ENCODE data around the gene CCDC127.
"Not testable (repeated sequence)": the region's sequence is repeated elsewhere in the genome, so short reads cannot be mapped to it uniquely, and the experiment has no call there.

CCDC127 gene, protein sequence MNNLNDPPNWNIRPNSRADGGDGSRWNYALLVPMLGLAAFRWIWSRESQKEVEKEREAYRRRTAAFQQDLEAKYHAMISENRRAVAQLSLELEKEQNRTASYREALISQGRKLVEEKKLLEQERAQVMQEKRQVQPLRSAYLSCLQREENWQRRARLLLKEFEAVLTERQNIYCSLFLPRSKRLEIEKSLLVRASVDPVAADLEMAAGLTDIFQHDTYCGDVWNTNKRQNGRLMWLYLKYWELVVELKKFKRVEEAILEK

DNA sequence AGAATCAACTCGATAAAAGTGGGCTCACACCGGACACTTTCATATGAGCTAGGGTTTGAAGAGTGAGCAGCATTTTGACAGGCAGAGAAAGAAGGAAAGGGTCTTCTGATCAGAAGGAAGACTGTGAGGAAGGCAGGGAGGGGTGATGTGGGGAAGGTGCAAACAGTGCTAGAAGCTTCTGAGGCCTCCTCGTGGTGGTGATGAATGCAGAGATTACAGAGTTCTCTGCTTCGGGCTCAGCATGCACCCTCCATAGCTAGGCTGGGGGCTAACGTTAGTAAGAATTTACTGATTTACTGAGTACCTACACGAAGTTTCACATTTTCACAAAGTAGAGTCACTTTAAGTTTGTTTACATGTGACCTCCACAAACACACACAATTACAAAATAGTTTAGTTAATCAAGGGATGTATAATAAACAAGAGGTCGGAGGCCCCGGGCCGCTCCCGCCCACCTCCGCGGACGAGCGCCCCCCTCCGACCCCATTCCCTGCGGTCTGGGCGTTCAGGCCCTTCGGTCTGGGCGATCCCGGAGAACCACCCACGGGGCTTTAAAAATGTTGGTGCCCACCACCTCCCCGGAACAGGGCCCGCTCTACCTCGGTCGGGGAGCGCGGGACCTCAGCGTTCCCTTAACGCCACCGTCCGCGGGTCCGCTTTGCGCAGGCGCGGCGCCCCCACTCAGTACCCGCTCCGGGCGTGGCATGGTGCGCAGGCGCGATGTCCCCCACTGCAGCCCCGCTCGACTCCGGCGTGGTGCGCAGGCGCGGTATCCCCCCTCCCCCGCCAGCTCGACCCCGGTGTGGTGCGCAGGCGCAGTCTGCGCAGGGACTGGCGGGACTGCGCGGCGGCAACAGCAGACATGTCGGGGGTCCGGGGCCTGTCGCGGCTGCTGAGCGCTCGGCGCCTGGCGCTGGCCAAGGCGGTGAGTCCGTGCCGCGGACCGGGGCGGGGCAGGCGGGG, at the start of gene CCDC127, which contains the start of gene SDHA:
Gene CCDC127, minus strand, starts transcription at position 660 of the 963 bp plus-strand sequence. CDS start 1,304 bp downstream, outside the sequence.
Gene SDHA, plus strand, starts transcription at position 827 of the 963 bp plus-strand sequence. Its CDS starts 36 bp downstream, at position 863.
- not testable (repeated sequence) for H3K27me3 Mint-ChIP-seq (ENCODE audit: low read depth)

DNA sequence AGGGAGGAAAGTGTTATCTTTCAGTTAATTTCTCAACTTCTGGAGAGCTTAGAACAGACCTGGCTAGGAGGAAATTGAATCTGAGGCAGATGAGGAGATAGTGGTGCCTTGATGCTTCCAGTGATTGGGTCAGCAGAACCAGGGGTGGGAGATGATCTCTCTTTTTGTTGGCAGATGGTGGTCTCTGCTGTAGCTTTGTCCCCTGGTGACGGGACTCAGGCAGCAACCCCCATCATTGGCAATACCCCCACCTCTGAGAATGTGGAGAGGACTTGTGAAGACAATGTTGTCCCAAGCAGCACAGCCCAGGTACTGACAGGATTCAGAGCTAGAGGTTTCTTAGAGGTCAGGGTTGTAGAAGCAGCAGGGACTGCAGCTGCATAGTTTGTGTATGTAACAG, 49.8 kb upstream of the CCDC127 start:
- Mint-ChIP-seq H3K27ac (no peak overlapping the region), H3K4me3 (peak overlapping the region in 1 of 3 experiments; percentile 65), H3K27me3 (ENCODE audit: low read depth) (no peaks in the 10 kb centered on the region), H3K9me3 (no peaks in the 10 kb centered on the region), H3K36me3 (ENCODE audit: low read depth) (peaks cover 20% of the 10 kb centered on the region), H3K4me1 (peaks cover 16% of the 10 kb centered on the region)
- TF ChIP-seq, protein P1, sequence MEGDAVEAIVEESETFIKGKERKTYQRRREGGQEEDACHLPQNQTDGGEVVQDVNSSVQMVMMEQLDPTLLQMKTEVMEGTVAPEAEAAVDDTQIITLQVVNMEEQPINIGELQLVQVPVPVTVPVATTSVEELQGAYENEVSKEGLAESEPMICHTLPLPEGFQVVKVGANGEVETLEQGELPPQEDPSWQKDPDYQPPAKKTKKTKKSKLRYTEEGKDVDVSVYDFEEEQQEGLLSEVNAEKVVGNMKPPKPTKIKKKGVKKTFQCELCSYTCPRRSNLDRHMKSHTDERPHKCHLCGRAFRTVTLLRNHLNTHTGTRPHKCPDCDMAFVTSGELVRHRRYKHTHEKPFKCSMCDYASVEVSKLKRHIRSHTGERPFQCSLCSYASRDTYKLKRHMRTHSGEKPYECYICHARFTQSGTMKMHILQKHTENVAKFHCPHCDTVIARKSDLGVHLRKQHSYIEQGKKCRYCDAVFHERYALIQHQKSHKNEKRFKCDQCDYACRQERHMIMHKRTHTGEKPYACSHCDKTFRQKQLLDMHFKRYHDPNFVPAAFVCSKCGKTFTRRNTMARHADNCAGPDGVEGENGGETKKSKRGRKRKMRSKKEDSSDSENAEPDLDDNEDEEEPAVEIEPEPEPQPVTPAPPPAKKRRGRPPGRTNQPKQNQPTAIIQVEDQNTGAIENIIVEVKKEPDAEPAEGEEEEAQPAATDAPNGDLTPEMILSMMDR (IDR thresholded peaks at IDR 0.05; ENCODE audit: unreplicated experiment in 3 of 3), result no peak

More for the DNA sequence above, at the start of gene CCDC127, which contains the start of gene SDHA:
- H3K4me1 Mint-ChIP-seq, result peaks cover 48% of the 10 kb centered on the region
- TF ChIP-seq, protein P1 (IDR thresholded peaks at IDR 0.05; ENCODE audit: unreplicated experiment in 3 of 3), result peak; percentile 24 to 54 (median 37)
- H3K27ac Mint-ChIP-seq, result peak within 1 kb of the TSS; percentile 81 to 96 (median 92)
- peaks cover 23% of the 10 kb centered on the region for H3K36me3 Mint-ChIP-seq (ENCODE audit: low read depth)
- H3K9me3 Mint-ChIP-seq, result not testable (repeated sequence)
- peak within 1 kb of the TSS; percentile 94 to 99 (median 98) for H3K4me3 Mint-ChIP-seq

DNA sequence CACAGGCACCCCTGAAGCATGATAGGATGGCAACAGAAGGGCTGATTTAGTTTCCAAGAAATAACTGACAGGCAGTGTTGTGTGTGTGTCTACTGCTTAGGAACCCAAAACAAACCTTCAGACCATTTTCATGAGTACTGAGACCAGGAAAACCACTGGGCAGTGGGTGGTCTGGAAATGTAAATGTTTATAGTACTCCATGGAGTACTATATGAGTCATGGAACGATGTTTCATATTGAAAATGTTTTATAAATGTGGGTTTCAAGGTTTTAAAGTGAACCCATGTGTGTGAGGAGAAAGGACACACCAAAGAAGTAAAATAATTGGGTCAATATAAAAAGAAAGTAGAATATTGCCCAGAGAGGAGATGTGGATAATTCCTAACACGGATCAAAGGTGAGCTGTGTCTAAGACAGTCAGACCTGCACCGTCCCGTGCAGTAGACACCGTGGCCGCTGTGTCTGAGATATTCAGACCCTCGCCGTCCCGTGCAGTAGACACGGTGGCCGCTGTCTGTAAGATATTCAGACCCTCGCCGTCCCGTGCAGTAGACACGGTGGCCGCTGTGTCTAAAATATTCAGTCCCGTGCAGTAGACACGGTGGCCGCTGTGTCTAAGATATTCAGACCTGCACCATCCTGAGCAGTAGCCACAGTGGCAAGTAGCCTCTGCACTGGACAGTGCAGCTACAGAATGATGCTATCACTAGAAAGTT, 48.5 kb upstream of the CCDC127 start:
- Mint-ChIP-seq H3K36me3 (ENCODE audit: low read depth) (peaks cover 27% of the 10 kb centered on the region), H3K4me1 (peaks cover 12% of the 10 kb centered on the region), H3K4me3 (peak overlapping the region in 1 of 3 experiments; percentile 33)
- not testable (repeated sequence) for H3K9me3 Mint-ChIP-seq; H3K27me3 Mint-ChIP-seq (ENCODE audit: low read depth); H3K27ac Mint-ChIP-seq

DNA sequence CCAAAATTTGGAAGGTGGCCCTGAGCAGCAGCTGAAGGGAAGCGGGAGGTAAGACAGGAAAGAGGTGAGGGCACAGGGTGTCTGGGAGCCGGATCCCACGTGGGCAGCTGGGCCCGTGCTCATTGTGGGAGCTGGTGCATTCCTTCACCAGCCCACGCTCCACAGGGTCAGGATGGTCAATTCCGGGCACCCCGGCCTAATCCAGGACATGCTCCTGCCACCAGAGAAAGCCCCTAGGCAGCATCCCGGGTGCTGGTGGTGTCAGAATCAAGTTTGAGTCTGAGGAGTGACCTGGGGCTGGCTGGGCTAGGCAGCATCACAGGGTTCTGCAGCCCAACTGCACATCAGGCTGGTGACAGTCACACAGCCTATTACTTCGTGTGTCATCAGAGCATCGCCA, 46.4 kb upstream of the CCDC127 start:
- H3K27me3 Mint-ChIP-seq (ENCODE audit: low read depth), result no peaks in the 10 kb centered on the region
- TF ChIP-seq, protein P1 (IDR thresholded peaks at IDR 0.05; ENCODE audit: unreplicated experiment in 3 of 3), result no peak
- H3K9me3 Mint-ChIP-seq, result peaks cover 3% of the 10 kb centered on the region
- no peaks in the 10 kb centered on the region for H3K4me1 Mint-ChIP-seq
- H3K27ac Mint-ChIP-seq, result no peak overlapping the region
- H3K4me3 Mint-ChIP-seq, result peak overlapping the region in 1 of 3 experiments; percentile 8
- H3K36me3 Mint-ChIP-seq (ENCODE audit: low read depth), result peaks cover 30% of the 10 kb centered on the region

DNA sequence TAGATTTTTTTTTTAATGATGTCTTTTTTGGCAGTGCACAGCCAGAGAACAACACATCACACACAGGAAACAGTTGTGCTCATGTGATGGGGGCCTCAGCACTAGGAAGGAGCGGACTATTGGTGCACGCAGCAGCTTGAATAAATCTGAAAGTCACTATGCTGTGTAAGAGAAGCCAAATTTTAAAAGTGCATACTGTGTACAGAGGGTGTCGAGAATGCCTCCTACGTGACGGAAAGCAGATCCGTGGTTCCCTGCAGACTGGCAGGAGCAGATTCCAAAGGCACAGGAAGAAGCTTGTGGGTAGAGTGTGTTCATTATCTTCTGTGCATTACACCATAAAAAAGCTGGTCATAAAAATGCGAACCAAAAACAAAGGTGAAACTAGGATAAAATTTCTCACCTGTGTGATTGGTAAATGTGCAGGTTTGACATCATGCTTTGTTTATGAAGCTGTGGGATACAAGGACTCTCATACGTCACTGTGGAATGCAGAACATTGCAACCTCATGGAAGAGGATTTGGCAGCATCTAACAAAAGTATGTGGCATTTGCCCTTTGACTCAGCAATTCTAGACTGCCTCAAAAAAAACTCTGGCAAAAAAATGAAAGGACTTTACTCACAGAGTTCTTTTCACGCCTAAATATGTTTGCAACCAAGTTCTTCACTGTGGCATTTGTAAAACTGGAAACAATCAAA, 45.5 kb upstream of the CCDC127 start:
- not testable (repeated sequence) for H3K4me1 Mint-ChIP-seq; H3K27ac Mint-ChIP-seq; H3K27me3 Mint-ChIP-seq (ENCODE audit: low read depth); H3K4me3 Mint-ChIP-seq; H3K9me3 Mint-ChIP-seq
- H3K36me3 Mint-ChIP-seq (ENCODE audit: low read depth), result peaks cover 34% of the 10 kb centered on the region

DNA sequence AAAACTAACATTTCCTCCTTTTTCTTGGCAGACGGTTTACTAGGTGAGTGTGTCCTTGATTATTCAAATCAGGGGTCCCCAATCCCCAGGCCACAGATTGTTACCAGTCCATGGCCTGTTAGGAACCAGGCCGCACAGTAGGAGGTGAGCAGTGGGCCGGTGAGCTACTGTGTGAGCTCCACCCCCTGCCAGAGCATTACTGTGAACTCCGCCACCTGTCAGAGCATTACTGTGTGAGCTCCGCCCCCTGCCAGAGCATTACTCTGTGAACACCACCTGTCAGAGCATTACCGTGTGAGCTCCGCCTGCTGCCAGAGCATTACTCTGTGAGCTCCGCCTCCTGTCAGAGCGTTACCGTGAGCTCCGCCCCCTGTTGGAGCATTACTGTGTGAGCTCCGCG, 39.2 kb upstream of the CCDC127 start:
- Mint-ChIP-seq H3K4me3 (no peak overlapping the region), H3K4me1 (no peaks in the 10 kb centered on the region)

DNA sequence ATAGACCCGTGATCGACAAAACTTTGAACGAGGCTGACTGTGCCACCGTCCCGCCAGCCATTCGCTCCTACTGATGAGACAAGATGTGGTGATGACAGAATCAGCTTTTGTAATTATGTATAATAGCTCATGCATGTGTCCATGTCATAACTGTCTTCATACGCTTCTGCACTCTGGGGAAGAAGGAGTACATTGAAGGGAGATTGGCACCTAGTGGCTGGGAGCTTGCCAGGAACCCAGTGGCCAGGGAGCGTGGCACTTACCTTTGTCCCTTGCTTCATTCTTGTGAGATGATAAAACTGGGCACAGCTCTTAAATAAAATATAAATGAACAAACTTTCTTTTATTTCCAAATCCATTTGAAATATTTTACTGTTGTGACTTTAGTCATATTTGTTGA, 38.4 kb upstream of the CCDC127 start:
- peaks cover 52% of the 10 kb centered on the region for H3K36me3 Mint-ChIP-seq (ENCODE audit: low read depth)
- not testable (repeated sequence) for H3K4me1 Mint-ChIP-seq; H3K27ac Mint-ChIP-seq; H3K4me3 Mint-ChIP-seq; H3K27me3 Mint-ChIP-seq (ENCODE audit: low read depth); H3K9me3 Mint-ChIP-seq

More for the DNA sequence above, 39.2 kb upstream of the CCDC127 start:
- Mint-ChIP-seq H3K9me3 (peaks cover 6% of the 10 kb centered on the region), H3K36me3 (ENCODE audit: low read depth) (peaks cover 56% of the 10 kb centered on the region), H3K27ac (no peak overlapping the region), H3K27me3 (ENCODE audit: low read depth) (no peaks in the 10 kb centered on the region)
- TF ChIP-seq, protein P1 (IDR thresholded peaks at IDR 0.05; ENCODE audit: unreplicated experiment in 3 of 3), result no peak

DNA sequence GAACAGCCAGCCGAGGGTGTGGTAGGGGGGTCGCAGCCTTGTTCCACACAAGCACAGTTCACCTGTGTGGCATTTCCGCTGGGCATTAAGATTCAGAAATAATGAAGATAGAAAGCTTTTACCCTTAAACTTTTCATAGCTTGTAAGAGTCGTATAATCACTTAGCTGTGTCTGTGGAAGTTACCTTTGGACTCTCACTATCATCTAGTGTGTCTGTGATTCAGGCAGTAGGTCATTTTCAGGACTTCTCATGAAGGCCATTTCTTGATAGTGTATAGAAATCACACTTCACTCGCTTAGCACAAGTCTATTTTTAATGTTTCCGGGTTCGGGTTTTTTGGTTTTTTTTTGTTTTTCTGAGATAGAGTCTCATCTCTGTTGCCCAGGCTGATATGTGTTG, 37.2 kb upstream of the CCDC127 start:
- not testable (repeated sequence) for H3K4me1 Mint-ChIP-seq; H3K4me3 Mint-ChIP-seq; H3K27me3 Mint-ChIP-seq (ENCODE audit: low read depth); H3K9me3 Mint-ChIP-seq; H3K27ac Mint-ChIP-seq
- H3K36me3 Mint-ChIP-seq (ENCODE audit: low read depth), result peaks cover 52% of the 10 kb centered on the region

DNA sequence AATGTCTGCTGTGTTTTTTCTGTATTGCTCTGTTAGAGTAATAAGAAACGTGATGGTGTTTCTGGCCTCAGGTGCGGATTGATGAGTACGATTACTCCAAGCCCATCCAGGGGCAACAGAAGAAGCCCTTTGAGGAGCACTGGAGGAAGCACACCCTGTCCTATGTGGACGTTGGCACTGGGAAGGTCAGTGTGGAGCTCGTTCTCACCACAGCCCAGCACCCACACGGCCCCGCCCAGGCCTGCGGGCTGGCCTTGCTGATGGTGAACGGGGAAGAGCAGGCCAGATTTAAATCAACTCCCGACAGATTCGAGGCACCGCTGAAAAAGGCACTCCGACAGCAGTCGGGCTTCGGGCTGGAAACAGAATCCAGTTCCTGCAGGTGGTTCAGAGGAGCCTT, 36.4 kb upstream of the CCDC127 start:
- not testable (repeated sequence) for H3K9me3 Mint-ChIP-seq; H3K4me3 Mint-ChIP-seq; H3K27ac Mint-ChIP-seq; H3K27me3 Mint-ChIP-seq (ENCODE audit: low read depth); H3K4me1 Mint-ChIP-seq
- H3K36me3 Mint-ChIP-seq (ENCODE audit: low read depth), result peaks cover 60% of the 10 kb centered on the region
